Epithelial cell of esophagus (primary cell): ENCODE results near the gene IFNK.
A peak's percentile ranks its signal among the peaks of the same experiment; 100 is the strongest.

ENCODE experiments used
- DNase-seq: peaks from one replicate; pipeline ENCODE4 v3.0.0; 2010; ENCODE audit warnings: low read depth
- H3K4me3 ChIP-seq: 2 replicates; pipeline ENCODE4 v1.5.1; 2011; ENCODE audit warnings: mild to moderate bottlenecking, low read length, control low read depth
- CTCF ChIP-seq: IDR thresholded peaks from 2 replicates; pipeline ENCODE4 v1.5.1; 2011; ENCODE audit warnings: low read depth, mild to moderate bottlenecking, low read length, control low read depth, inconsistent platforms; ENCODE audit not compliant: insufficient read depth; ENCODE audit errors: missing control alignments

Gene IFNK

GRCh38 chr9:27485158-27485557 lies 38.9 kb upstream of the IFNK start:
- no peak overlapping the region for H3K4me3 ChIP-seq
- DNase-seq = no peak
- no peak for TF ChIP-seq CTCF

GRCh38 chr9:27487128-27487640 lies 36.9 kb upstream of the IFNK start:
- no peak for TF ChIP-seq CTCF
- no peak overlapping the region for H3K4me3 ChIP-seq
- DNase-seq = no peak

GRCh38 chr9:27487927-27488326 lies 36.2 kb upstream of the IFNK start:
- no peak overlapping the region for H3K4me3 ChIP-seq
- no peak for TF ChIP-seq CTCF
- DNase-seq = peak; percentile 48

- DNase-seq = no peak
- no peak for TF ChIP-seq CTCF
- no peak overlapping the region for H3K4me3 ChIP-seq
Measured at GRCh38 chr9:27489087-27489876, 34.8 kb upstream of the IFNK start.

- DNase-seq = peak; percentile 42
- H3K4me3 ChIP-seq = no peak overlapping the region
- TF ChIP-seq CTCF = no peak
Measured at GRCh38 chr9:27491154-27491553, 32.9 kb upstream of the IFNK start.

GRCh38 chr9:27495480-27496134 lies 28.5 kb upstream of the IFNK start:
- DNase-seq = no peak
- no peak for TF ChIP-seq CTCF
- H3K4me3 ChIP-seq = no peak overlapping the region
